Heart left ventricle (tissue), 13 donors: ENCODE data around the gene DPY19L2.
"Not testable (repeated sequence)": the region's sequence is repeated elsewhere in the genome, so short reads cannot be mapped to it uniquely, and the experiment has no call there.

Experiments
- POLR2A ChIP-seq, 2 donors: fragments of 450-650 bp; IDR thresholded peaks; one replicate each; pipeline ENCODE4 v1.6.1; 2017; ENCODE audit warnings: antibody characterized with exemption in 2 of 2, mild to moderate bottlenecking in 2 of 2, moderate library complexity in 2 of 2
- TF ChIP-seq, protein P1 (sequence below), 12 donors: fragments of 200-600 bp; sonication (generic) in 4 of 12; IDR thresholded peaks; one replicate each; pipeline versions ENCODE4 v1.5.0 to v1.8.0; 2018 to 2022; ENCODE audit warnings: antibody characterized with exemption in 12 of 12, mild to moderate bottlenecking in 5 of 12
- donor health status: ischemic (EF 13 %, LVEDD 7.1; RV severe dilation, severe dysfunction).
- donor health status: DM: no; HTN: yes; CAD: no.
- donor health status: DM: no; HTN: no; CAD: no.
- donor health status: ischemic (EF 25% LVEDD 6.9; RV normal size, moderate dysfunction).
- donor health status: ischemic (EF 25% LVEDD 5.7; RV mildly dilated, moderate dysfunction).
- donor health status: ischemic (EF 35%, LVEDD 5.7; RV mildly dilated, moderate dysfunction).
- donor health status: nonischemic (EF 11% LVEDD 7.7; RV severe dilation, severe dysfunction).
- donor health status: DM: yes; HTN: yes; CAD: no.
- donor health status: PGD.
- donor health status: ischemic (EF 29% LVEDD 5.4; RV normal size, mild dysfunction).
- donor health status: nonischemic (EF 23%, LVEDD 6.1; RV moderate dilation, normal function).

DNA sequence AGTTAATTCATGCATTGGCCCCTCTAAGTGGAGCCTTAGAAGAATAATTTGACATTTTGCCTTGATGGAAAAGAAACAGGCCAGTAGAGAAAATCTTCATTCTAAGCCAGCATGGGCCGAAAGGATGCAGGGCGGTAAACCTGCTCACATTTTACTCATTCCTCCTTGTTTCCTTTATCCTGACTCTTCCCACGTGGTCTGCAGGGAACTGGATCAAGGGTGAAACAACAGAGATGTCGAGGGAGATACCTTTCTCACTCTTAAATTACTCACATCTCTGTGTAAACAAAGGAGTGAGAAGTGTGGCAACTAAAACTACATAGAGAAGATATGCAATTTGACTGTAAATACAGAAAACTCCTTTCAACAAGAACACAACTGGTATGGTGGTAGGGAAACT is 73.5 kb downstream of the DPY19L2 start:
- not testable (repeated sequence) for TF ChIP-seq POLR2A (IDR thresholded peaks at IDR 0.05)
- TF ChIP-seq, protein P1, sequence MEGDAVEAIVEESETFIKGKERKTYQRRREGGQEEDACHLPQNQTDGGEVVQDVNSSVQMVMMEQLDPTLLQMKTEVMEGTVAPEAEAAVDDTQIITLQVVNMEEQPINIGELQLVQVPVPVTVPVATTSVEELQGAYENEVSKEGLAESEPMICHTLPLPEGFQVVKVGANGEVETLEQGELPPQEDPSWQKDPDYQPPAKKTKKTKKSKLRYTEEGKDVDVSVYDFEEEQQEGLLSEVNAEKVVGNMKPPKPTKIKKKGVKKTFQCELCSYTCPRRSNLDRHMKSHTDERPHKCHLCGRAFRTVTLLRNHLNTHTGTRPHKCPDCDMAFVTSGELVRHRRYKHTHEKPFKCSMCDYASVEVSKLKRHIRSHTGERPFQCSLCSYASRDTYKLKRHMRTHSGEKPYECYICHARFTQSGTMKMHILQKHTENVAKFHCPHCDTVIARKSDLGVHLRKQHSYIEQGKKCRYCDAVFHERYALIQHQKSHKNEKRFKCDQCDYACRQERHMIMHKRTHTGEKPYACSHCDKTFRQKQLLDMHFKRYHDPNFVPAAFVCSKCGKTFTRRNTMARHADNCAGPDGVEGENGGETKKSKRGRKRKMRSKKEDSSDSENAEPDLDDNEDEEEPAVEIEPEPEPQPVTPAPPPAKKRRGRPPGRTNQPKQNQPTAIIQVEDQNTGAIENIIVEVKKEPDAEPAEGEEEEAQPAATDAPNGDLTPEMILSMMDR (IDR thresholded peaks at IDR 0.05): not testable (repeated sequence)
